ENCODE data around the gene ABHD3.

GRCh38 chr18:21703241-21703820, 1.2 kb downstream of the ABHD3 start:
- no peak for TF ChIP-seq CTCF (IDR thresholded peaks at IDR 0.05)
- no peak for TF ChIP-seq POLR2AphosphoS5 (IDR thresholded peaks at IDR 0.05)
- no peak for TF ChIP-seq POLR2A (IDR thresholded peaks at IDR 0.05)
